Activated CD4-positive, alpha-beta T cell treated with anti-CD3 and anti-CD28 coated beads, Interleukin-2, amount 50 U/mL, for 48 hours (primary cell): Measurements from ENCODE around the gene ACTL6B.
"Not testable (repeated sequence)": the region's sequence is repeated elsewhere in the genome, so short reads cannot be mapped to it uniquely, and the experiment has no call there.

Experiments used
- DNase-seq, 2 experiments: peaks; one replicate each; pipeline ENCODE4 v3.0.0-alpha.2; 2020

Gene ACTL6B

DNA sequence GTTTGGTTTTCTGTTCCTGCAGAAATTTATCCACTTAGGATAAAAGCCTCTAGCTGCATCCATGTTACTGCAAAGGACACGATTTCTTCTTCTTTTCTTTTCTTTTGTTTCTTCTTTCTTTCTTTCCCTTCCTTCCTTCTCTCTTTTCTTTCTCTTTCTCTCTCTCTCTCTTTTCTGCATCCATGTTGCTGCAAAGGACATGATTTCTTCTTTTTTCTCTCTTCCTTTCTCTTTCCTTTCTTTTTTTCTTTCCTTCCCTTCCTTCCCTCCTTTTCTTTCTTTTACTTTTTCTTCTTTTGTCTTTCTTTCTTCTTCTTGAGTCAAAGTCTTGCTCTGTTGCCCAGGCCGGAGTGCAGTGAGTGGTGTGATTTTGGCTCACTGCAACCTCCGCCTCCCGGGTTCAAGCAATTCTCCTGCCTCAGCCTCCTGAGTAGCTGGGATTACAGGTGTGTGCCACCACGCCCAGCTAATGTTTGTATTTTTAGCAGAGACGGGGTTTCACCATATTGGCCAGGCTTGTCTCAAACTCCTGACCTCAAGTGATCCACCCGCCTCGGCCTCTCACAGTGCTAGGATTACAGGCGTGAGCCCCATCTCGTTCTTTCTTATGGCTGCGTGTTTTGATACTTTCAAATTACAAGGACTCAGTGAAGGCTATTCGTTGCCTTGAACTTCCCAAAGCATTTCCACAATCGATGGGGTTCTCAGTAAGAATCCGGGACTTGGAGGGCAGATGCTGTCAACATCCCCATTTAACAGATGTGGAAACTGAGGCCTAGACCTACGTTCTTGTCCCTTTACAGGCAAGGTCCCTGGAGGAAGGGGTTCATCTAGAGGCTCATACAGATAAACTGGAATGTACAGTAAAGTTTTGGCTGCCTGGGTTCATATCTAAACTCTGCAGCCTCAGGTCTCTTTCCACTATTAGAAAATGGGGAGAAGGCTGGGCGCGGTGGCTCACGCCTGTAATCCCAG lies 15.4 kb upstream of the ACTL6B start:
- no peak for DNase-seq

DNA sequence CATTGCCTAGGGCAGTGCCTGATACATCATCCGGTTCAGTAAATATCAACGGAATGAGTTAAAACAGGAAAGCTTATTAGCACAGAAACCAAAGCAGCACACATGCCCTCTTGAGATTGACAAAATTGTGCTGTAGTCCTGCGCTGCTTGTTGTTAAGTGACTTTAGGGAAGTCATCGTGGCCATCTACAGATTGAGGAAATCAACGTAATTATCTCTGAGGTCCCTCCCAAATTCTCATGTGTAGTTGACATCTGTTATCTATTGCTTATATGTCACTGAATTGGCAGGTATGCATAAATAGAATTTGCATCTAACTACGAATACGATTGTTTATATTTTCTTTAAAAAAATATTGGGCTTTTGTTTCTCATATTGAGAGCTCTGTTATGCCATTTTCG lies 13.8 kb upstream of the ACTL6B start:
- DNase-seq = no peak

DNA sequence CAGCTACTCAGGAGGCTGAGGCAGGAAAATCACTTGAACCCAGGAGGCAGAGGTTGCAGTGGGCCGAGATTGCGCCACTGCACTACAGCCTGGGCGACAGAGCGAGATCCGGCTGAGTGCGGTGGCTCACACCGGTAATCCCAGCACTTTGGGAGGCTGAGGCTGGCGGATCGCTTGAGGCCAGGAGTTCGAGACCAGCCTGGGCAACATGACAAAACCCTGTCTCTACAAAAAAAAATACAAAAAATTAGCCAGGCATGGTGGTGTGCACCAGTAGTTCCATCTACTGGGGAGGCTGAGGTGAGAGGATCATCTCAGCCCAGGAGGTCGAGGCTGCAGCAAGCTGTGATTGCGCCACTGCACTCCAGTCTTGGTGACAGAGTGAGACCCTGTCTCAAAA lies 12.9 kb upstream of the ACTL6B start:
- DNase-seq = not testable (repeated sequence)

DNA sequence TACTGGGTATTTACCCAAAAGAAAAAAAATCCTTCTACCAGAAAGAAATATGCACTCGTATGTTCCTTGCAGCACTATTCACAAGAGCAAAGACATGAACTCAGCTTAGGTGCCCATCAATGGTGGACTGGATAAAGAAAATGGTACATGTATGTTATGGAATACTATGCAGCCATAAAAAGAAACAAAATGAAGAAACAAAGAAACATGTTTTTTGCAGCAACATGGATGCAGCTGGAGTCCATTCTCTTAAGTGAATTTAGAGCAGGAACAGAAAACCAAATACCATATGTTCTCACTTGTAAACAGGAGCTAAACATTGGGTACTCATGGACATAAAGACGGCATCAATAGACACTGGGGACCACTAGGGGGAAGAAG lies 11.8 kb upstream of the ACTL6B start:
- DNase-seq = no peak

DNA sequence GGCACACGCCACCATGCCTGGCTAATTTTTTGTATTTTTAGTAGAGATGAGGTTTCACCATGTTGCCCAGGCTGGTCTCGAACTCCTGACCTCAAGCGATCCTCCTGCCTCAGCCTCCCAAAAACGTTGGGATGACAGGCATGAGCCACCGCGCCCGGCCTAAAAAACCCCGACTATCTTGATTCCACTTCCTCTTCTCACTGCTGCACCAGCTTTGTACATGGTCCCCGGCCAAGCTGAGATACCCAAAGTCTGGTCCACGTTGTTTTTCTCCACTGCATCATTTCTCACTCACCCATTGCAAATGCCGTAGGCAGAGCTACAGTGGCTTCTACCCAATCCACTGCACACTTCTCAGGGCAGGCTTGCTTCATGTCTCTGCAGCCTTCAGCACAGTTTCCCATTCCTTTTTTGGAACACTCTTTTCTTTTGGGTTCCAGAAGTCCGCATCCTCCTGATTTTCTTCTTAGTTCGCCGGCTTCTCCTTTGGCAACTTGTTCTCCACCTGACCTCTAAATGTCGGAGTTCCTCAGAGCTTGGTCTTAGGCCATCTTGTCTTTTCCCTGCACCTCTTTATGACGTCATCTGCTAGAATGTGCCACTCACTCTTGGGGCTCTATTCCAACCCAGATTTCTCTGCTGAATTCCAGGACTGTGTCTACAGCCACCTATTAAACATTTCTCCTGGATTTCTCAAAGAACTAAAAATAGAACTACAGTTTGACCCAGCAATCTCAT lies 11.3 kb upstream of the ACTL6B start:
- no peak for DNase-seq

DNA sequence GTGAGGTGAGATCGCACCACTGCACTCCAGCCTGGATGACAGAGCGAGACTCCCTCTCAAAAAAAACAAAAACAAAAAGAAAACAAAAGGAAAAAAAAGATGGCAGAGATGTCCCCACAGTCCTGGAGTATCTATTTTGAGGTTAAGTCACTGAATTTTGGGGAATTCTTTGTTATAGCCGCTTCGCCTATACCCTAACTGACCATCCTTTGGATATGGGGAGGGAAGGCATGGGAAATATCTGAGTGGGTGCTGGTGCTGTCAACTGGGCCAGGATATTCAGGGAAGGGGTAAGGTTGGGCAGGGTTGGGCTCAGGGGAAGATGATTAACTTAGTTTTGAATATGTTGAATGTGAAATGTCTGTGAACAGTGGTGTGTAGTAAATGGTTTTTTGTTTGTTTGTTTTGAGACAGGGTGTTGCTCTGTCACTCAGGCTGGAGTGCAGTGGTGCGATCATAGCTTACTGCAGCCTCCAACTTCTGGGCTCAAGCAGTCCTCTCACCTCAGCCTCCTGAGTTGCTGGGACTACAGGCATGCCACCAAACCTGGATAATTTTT lies 9.0 kb upstream of the ACTL6B start:
- DNase-seq = no peak

DNA sequence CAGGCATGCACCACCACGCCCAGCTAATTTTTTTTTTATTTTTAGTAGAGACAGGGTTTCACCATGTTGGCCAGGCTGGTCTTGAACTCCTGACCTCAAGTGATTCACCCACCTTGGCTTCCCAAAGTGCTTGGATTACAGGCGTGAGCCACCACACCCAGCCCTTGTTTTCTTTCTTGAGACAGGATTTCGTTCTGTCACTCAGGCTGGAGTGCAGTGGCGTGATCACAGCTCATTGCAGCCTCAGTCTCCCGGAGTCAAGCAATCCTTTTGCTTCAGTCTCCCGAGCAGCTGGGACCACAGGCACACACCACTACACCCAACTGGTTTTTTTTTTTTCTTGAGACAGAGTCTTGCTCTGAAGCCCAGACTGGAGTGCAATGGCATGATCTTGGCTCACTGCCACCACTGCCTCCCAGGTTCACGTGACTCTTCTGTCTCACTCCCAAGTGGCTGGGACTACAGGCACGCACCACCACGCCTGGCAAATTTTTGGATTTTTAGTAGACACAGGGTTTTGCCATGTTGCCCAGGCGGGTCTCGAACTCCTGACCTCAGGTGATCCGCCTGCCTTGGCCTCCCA lies 6.0 kb upstream of the ACTL6B start:
- DNase-seq = not testable (repeated sequence)

DNA sequence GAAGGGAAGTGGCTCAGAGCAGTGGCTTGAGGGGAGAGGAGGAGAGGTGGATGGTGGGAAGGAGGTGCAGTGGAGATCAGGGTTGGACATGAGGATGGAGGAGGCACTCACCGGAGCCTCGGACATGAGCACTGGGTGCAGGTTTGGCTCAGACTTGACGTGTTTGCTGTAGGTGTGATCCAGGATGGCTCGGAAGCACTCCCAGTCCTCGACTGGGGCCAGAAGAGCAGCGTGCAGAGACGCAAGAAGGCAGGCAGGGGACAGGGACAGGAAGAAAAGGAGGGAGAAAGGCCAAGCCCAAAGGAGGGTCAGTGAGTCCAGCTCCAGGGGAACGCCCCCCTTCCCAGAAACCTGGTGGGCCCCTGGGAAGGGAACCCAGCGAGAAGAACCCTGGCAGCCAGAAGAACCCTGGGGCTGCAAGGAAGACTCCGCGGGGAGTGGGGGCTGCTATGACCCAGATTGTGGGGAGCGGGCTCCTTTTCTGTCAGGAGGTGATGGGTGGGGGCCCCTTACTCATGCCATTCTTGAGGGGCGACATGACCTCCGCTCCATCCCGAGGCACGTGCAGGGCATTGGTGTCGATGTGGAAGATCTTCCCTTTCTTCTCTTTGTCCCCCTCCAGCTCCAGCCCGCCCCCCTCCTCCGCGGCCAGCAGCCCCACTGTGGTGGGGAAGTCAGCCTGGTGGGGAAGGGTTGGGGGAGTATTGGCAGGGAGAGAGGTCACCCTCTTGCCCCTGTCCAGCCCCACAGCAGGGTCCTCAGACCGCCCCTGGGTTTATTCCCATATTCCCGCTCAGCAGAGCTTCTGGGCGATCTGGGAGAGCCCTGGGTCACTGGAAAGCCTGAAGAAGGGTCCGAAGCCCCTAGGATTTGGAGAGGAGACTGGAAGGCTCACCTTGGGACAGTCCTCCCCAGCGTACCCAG lies 1.1 kb downstream of the ACTL6B start:
- no peak for DNase-seq

DNA sequence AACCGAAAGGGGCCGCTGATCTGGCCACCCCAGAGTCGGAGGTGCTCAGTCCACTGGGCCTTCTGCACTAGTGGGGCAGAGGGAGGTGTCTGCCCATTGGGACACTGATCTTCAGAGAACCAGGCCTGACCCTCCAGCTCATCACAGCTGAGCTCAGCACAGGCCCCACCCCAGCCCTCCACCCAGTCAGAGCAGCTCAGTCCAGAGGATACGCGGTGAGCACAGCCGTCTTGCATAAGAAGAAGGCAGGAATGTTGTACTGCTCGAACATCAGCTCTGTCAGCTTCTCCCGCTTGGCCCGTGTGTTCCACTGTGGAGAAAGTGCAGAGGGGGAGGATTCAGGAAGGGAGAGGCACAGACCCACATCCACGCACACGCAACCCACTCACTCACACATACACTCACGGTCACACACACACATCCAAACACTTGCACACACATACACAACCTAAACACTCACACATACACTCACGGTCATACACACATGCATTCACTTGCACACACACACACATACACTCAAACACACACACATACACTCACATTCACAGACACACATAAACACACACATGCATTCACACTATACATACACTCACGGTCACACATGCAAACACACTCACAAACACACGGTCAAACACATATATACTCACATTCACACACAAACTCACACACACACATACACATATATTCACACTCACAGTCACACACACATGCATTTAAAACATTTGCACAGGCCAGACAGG lies 6.3 kb downstream of the ACTL6B start:
- no peak for DNase-seq

DNA sequence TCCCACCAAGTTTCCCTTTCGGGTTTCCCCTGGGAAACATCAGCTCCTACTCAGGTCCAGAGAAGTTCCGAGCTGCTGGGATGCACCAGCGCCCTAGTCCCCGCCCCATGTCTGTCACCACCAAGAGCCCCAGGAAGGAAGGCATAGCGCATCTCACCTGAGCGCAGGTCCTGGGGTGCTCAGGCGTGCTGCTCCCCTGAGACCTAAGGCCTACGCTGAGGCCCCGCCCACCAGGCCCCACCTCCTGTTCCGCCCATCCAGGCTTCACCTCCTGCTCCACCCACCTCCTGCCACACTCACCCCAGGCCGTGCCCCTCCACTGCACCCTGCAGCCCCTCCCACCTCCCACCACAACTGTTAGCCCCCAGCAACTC lies 13.7 kb downstream of the ACTL6B start:
- peak; percentile 44 to 54 for DNase-seq

DNA sequence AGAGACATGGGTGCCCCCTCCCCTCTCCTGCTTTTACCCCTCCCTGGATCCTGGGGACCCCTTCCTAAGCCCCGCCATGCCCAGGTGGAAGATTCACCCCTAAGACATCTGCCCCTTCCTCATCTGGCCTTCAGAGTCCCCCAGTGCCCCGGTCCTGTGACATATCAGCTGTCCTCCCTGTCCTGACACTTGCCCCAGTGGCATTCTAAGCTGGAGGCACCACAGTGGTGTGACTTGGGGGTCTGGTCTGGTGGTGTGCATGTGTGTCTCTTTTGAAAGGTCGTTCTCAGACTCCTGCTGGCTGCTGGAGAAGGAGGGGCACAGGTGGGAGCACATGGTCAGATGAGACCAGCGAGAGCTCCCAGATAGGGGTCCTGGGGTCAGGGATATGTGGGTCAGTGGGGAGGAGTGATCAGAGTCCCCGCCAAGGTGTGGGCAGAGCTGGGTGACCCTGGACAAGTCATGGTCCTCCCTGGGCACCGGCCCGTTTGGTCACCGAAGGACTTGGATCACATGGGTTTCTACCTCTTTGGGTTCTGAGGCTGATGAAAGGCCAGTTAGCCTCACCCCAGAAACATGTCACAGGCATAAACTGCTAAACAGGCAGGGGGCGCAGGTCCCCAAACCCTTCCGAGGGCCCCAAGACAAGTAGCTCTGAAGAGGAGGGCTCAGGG lies 14.3 kb downstream of the ACTL6B start:
- DNase-seq = no peak

DNA sequence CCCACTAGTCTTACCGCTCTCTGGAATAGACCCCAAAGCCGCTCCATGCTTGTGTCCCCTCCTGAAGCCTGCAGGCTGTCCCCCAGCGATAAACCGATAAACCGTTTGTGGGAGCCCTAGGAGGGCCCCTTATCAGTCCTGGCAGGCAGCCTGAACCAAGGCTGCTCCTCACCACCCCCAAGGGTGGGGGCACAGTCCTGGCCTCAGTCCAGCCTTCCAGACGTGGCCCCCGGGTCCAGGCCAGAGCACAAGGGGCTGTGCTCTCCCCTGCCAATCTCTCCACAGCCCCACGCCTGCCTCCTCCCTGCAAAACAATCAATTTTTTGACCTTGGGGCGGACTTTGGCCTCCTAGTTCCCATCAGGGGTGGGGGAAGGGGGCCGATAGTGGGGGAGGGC lies 14.8 kb downstream of the ACTL6B start, which contains the start of gene TFR2:
Gene TFR2, minus strand, starts transcription at position 90 of the 397 bp plus-strand sequence. Its CDS starts 43 bp downstream, at position 47.
- DNase-seq = no peak

DNA sequence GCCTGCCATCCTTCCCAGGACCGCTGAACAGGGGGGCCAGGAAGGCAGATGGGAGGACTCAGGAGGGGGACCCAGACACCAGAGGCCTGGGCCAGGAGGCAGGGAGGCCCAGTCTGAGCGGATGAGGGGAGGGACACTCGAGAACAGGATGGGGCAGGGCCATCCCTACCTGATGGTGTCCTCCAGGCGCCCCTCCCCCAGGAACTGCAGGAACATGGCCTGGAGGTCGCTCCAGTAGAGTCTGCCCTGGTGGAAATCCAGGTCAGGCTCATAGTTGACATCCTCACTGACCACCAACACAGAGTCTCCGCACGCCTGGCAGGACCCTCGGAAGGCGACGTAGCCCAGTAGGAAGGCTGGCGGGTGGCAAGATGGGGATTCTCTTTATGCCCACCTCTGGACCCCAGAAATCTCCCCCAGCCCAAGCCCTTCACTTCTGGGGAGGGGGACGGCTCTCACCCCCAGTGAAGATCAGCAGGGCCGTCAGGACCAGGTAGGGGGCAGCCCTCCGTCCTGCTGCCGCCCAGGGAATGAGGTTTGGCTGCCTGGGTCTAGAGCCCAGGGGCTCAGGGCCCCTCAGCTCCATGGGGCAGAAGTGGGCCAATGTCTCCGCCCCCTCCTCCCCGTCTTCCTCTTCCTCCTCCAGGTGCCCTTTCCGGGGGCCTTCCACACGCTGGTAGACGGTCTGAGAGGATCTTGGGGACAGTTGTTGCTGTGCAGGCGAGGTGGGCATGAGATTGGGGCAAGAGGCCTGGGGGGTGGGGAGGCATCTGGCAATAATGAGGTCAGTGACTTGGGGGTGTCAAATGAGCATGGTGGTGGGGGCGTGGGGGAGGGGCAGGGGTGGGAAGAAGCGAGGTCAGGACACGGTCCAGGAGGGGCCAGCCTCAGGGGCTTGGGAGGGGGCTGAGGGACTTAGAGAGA lies 15.5 kb downstream of the ACTL6B start:
- DNase-seq = no peak

DNA sequence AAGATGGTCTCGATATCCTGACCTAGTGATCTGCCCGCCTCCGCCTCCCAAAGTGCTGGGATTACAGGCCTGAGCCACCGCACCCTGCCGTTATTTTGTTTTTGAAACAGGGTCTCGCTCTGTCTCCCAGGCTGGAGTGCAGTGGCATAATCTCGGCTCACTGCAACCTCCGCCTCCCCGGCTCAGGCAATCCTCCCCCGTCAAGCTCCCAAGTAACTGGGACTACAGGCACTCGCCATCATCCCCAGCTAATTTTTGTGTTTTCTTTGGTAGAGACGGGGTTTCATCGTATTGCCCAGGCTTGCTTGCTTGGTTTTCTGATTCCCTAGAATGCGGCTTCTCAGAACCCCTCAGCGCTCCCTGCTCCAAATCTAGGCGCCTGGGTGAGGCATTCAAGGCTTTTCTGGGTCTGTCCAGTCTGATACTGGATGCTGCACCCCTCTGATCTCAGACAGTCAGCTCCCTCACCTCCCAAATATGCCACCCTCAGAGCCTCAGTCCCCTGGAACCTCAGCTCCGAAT lies 16.2 kb downstream of the ACTL6B start:
- no peak for DNase-seq

DNA sequence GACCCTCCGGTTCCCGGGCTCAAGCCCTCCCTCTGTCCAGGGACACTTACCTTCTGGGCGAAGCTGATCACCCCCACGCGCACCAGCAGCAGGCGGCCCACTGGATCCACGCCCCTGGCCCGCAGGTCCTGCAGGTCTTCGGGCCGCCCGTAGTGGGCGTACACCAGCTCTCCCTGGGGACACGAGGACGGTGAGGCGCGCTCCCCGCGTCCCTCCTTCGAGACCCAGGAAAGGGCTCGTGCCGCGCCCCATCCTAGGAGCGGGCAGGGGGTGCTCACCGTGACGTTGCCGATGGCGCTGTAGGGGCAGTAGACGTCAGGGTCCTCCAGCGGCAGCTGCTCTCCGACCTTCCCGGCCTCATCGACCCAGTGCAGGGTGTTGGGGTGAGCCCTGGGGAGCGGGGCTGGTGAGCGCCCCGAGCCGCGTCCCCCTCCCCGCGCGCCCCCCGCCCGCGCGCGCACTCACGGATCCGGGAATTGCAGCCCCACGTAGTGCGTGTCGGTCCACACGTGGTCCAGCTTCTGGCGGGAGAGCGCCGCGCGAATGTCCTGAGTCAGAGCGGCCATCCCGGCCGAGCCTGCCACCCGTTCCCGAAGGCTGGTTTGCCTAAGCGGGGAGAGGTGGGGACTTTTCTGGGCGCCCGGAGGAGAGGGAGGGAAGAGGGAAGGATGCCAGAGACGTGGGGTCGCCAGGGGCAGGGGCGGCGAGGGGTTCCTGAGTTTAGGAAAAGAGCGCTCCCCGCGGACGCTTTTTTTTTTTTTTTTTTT lies 23.1 kb downstream of the ACTL6B start:
- peak; percentile 75 to 78 for DNase-seq

DNA sequence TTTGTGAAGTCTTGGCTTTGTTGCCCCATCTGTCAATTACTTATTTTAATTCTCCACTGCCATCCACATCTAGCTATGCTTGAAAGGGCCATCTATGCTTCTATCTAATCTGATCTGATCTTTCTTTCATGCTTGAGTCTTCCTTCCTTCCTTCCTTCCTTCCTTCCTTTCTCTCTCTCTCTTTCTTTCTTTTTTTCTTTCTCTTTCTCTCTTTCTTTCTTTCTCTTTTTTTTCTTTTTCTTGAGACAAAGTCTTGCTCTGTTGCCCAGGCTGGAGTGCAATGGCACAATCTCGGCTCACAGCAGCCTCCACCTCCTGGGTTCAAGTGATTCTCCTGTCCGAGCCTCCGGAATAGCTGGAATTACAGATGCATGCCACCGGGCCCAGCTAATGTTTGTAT lies 26.2 kb downstream of the ACTL6B start:
- no peak for DNase-seq

DNA sequence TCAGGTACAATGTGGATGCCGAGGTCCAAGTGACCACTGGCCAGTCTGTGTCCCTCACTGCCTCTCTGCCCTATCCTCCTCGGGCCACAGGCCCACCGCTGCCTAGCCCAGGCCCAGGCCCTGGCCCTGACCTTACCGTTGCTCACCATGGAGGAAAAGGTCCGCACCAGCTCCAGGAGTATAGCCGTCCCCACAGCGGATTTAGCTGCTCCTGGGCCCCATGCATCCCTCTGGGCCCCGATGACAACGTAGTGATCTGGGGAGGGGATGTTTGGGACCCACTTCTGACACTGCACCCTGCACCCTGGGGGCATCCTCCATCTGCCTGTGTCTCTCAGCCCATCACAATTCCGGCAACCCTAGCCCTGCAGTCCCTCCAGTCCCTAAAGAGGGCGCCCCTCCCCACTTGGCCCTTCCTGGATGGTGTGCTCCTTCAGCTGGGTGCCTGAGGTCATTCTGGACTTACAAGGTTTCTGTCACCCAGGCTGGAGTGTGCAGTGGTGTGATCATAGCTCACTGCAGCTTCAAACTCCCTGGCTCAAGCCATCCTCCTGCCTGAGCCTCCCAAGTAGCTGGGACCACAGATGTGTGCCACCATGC lies 27.0 kb downstream of the ACTL6B start:
- peak; percentile 38 to 53 for DNase-seq

DNA sequence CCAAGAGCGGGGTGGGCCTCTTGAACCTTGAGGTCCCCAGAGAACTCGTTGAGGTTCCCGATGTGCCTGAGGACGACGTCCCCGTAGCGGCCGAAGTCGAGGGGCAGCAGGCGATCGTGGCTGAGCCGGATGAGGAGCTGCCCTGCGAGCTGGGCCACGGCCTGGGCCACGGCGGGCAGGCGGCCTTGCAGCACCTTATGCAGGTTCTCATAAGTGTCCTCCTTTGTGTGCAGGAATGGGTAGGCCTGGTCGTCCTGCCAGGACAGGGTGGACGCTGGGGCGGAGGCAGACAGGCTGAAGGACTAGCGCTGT lies 29.1 kb downstream of the ACTL6B start:
- DNase-seq = no peak
